Measurements from ENCODE around the gene ROCK2. TPM values are rescaled to one million over a fixed set of nuclear protein-coding genes. Genes with fewer than 3 reads are reported as not detected.

The ROCK2 gene
- total and polyA plus RNA-seq, 2 donors (not counting 1 experiment from before 2014, with no cell fraction given) = 32.0 to 58.1 TPM

- peak overlapping the region; percentile 92 for H3K9ac ChIP-seq (ENCODE audit: insufficient read depth, low read length)
- H3K79me2 ChIP-seq (ENCODE audit: control insufficient read depth, insufficient read depth, low read length) = peaks cover 57% of the 10 kb centered on the region
- H3K27ac ChIP-seq (ENCODE audit: insufficient read depth, low read length) = peak overlapping the region; percentile 86
- peak overlapping the region; percentile 72 to 99 (median 90) for H3K4me3 ChIP-seq (replicated peaks in 1 of 4; ENCODE audit: control extremely low read depth in 1 of 4, insufficient read depth in 1 of 4, low read depth in 3 of 4, low read length in 4 of 4)
- H2AFZ ChIP-seq (ENCODE audit: low read length) = no peak overlapping the region
- no peaks in the 10 kb centered on the region for H3K36me3 ChIP-seq (ENCODE audit: control insufficient read depth, insufficient read depth, low read length)
- H3K27me3 ChIP-seq (ENCODE audit: control insufficient read depth, insufficient read depth, low read length) = no peaks in the 10 kb centered on the region
- H3K4me2 ChIP-seq (ENCODE audit: extremely low read depth, insufficient read depth, low read length) = peak overlapping the region; percentile 96
- H3K9me3 ChIP-seq (ENCODE audit: control insufficient read depth, insufficient read depth, low read depth, low read length) = no peaks in the 10 kb centered on the region
- no peak for TF ChIP-seq CTCF (conservative IDR thresholded peaks at IDR 0.05 in 1 of 2, IDR thresholded peaks at IDR 0.05 in 1 of 2; ENCODE audit: low read depth in 1 of 2, low read length in 2 of 2)
- peaks cover 7% of the 10 kb centered on the region for H4K20me1 ChIP-seq (ENCODE audit: control insufficient read depth, extremely low read depth, insufficient read depth, low read length)
- peaks cover 9% of the 10 kb centered on the region for H3K4me1 ChIP-seq (ENCODE audit: control insufficient read depth, extremely low read depth, insufficient read depth, low read length)
- no peak for DNase-seq (ENCODE audit: low read depth in 2 of 2)
These were observed 1.1 kb downstream of the ROCK2 start for GRCh38 chr2:11343368-11343649.

GRCh38 chr2:11342551-11343367 lies 1.7 kb downstream of the ROCK2 start:
- H2AFZ ChIP-seq (ENCODE audit: low read length) = no peak overlapping the region

GRCh38 chr2:11340717-11341116 lies 3.7 kb downstream of the ROCK2 start:
- Histone ChIP-seq H4K20me1 (ENCODE audit: control insufficient read depth, extremely low read depth, insufficient read depth, low read length) (peaks cover 7% of the 10 kb centered on the region), H3K4me2 (ENCODE audit: extremely low read depth, insufficient read depth, low read length) (peak overlapping the region; percentile 96), H2AFZ (ENCODE audit: low read length) (no peak overlapping the region), H3K27me3 (ENCODE audit: control insufficient read depth, insufficient read depth, low read length) (no peaks in the 10 kb centered on the region), H3K4me3 (replicated peaks in 1 of 4; ENCODE audit: control extremely low read depth in 1 of 4, insufficient read depth in 1 of 4, low read depth in 3 of 4, low read length in 4 of 4) (peak overlapping the region in 3 of 4 experiments; percentile 13 to 85 (median 72)), H3K4me1 (ENCODE audit: control insufficient read depth, extremely low read depth, insufficient read depth, low read length) (peaks cover 9% of the 10 kb centered on the region), H3K27ac (ENCODE audit: insufficient read depth, low read length) (no peak overlapping the region), H3K36me3 (ENCODE audit: control insufficient read depth, insufficient read depth, low read length) (no peaks in the 10 kb centered on the region), H3K79me2 (ENCODE audit: control insufficient read depth, insufficient read depth, low read length) (peaks cover 83% of the 10 kb centered on the region), H3K9ac (ENCODE audit: insufficient read depth, low read length) (no peak overlapping the region), H3K9me3 (ENCODE audit: control insufficient read depth, insufficient read depth, low read depth, low read length) (no peaks in the 10 kb centered on the region)
- TF ChIP-seq EZH2 (IDR thresholded peaks at IDR 0.05; ENCODE audit: low read length, missing control alignments) = no peak
- TF ChIP-seq CTCF (conservative IDR thresholded peaks at IDR 0.05 in 1 of 2, IDR thresholded peaks at IDR 0.05 in 1 of 2; ENCODE audit: low read depth in 1 of 2, low read length in 2 of 2) = no peak
- no peak for DNase-seq (ENCODE audit: low read depth in 2 of 2)

More at GRCh38 chr2:11342551-11343367, 1.7 kb downstream of the ROCK2 start:
- H3K36me3 ChIP-seq (ENCODE audit: control insufficient read depth, insufficient read depth, low read length) = no peaks in the 10 kb centered on the region
- H3K4me1 ChIP-seq (ENCODE audit: control insufficient read depth, extremely low read depth, insufficient read depth, low read length) = peaks cover 9% of the 10 kb centered on the region
- H3K27me3 ChIP-seq (ENCODE audit: control insufficient read depth, insufficient read depth, low read length) = no peaks in the 10 kb centered on the region
- H3K79me2 ChIP-seq (ENCODE audit: control insufficient read depth, insufficient read depth, low read length) = peaks cover 62% of the 10 kb centered on the region
- peak overlapping the region; percentile 92 for H3K9ac ChIP-seq (ENCODE audit: insufficient read depth, low read length)
- H3K4me3 ChIP-seq (replicated peaks in 1 of 4; ENCODE audit: control extremely low read depth in 1 of 4, insufficient read depth in 1 of 4, low read depth in 3 of 4, low read length in 4 of 4) = peak overlapping the region; percentile 72 to 99 (median 90)
- peak; percentile 79 to 80 for DNase-seq (ENCODE audit: low read depth in 2 of 2)
- H4K20me1 ChIP-seq (ENCODE audit: control insufficient read depth, extremely low read depth, insufficient read depth, low read length) = peaks cover 7% of the 10 kb centered on the region
- no peaks in the 10 kb centered on the region for H3K9me3 ChIP-seq (ENCODE audit: control insufficient read depth, insufficient read depth, low read depth, low read length)
- TF ChIP-seq EZH2 (IDR thresholded peaks at IDR 0.05; ENCODE audit: low read length, missing control alignments) = no peak
- no peak for TF ChIP-seq CTCF (conservative IDR thresholded peaks at IDR 0.05 in 1 of 2, IDR thresholded peaks at IDR 0.05 in 1 of 2; ENCODE audit: low read depth in 1 of 2, low read length in 2 of 2)
- peak overlapping the region; percentile 96 for H3K4me2 ChIP-seq (ENCODE audit: extremely low read depth, insufficient read depth, low read length)
- H3K27ac ChIP-seq (ENCODE audit: insufficient read depth, low read length) = peak overlapping the region; percentile 86
